GM19099 (cell line): Measurements from ENCODE around the gene TJP2.

Experiments used
- POLR2A ChIP-seq: IDR thresholded peaks from 3 replicates; pipeline ENCODE4 v1.6.1; 2011; ENCODE audit warnings: low read depth; ENCODE audit not compliant: insufficient read length; ENCODE audit errors: extremely low read depth

TJP2 gene

DNA sequence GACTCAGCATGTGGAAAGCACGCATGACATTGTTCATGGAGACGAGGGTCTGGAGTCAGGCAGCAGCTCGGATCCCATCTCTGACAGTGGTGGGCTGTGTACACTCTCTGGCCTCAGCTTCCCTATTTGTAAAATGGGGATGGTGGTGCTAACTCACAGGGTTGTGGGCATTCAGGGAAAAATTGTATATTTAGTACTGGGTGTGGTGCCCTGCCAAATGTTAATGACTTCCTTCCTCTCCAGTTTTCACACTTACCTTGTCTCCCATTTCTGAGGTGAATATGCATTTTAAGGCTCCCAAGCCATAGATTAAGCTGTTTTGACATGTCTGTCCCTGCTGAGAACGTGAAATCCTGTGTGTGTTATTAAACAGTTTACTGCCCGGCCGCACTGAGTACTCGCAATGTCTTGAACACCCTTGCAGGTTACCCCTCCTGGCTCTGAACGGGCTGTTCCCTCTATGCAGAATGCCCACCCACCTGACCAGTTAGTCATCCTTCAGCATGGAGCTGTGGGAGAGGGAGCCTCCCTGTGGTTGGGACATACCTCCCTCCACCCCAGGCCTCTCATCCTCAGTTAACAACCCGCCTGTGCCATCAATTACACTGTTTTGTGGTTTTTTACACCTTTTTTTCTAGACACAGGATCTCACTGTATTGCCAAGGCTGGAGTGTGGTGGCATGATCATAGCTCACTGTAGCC, 25.8 kb downstream of the TJP2 start:
- no peak for TF ChIP-seq POLR2A

- TF ChIP-seq POLR2A = no peak
Observed at GRCh38 chr9:69202556-69202955, 28.5 kb downstream of the TJP2 start.

DNA sequence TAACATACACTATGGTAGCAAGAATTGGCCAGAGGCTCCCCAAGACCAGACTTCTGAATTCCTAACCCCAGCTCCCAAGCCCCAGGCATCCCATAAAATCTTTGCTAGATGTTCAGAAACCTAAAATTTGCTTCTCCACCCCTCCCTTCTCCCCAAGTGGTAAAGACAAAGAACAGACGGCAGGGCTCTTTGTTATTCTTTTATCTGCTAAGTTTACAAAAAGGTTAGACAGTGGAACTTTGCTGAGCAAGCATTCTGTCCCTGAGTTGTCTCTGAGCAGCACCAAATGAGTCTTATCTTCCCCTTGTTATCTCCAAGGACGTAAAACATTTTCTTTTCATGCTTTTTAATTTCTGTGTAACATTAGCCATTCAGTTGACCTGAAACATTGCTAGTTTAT, 30.2 kb downstream of the TJP2 start:
- no peak for TF ChIP-seq POLR2A

GRCh38 chr9:69204849-69205248, 30.8 kb downstream of the TJP2 start:
- TF ChIP-seq POLR2A = no peak

- TF ChIP-seq POLR2A = no peak
Observed at GRCh38 chr9:69206047-69206446, 32.0 kb downstream of the TJP2 start.

- no peak for TF ChIP-seq POLR2A
Observed at GRCh38 chr9:69207503-69207902, 33.4 kb downstream of the TJP2 start.

- TF ChIP-seq POLR2A = no peak
Observed at GRCh38 chr9:69211424-69212036, 37.5 kb downstream of the TJP2 start.

- TF ChIP-seq POLR2A = no peak
Observed at GRCh38 chr9:69213647-69214046, 39.6 kb downstream of the TJP2 start.

- no peak for TF ChIP-seq POLR2A
Observed at GRCh38 chr9:69214939-69215338, 40.9 kb downstream of the TJP2 start.

- TF ChIP-seq POLR2A = no peak
Observed at GRCh38 chr9:69215774-69216485, 41.9 kb downstream of the TJP2 start.

- no peak for TF ChIP-seq POLR2A
Observed at GRCh38 chr9:69218166-69218565, 44.1 kb downstream of the TJP2 start.

DNA sequence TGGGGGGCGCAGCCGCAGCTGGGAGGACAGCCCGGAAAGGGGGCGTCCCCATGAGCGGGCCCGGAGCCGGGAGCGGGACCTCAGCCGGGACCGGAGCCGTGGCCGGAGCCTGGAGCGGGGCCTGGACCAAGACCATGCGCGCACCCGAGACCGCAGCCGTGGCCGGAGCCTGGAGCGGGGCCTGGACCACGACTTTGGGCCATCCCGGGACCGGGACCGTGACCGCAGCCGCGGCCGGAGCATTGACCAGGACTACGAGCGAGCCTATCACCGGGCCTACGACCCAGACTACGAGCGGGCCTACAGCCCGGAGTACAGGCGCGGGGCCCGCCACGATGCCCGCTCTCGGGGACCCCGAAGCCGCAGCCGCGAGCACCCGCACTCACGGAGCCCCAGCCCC, 47.0 kb downstream of the TJP2 start:
- TF ChIP-seq POLR2A = no peak

DNA sequence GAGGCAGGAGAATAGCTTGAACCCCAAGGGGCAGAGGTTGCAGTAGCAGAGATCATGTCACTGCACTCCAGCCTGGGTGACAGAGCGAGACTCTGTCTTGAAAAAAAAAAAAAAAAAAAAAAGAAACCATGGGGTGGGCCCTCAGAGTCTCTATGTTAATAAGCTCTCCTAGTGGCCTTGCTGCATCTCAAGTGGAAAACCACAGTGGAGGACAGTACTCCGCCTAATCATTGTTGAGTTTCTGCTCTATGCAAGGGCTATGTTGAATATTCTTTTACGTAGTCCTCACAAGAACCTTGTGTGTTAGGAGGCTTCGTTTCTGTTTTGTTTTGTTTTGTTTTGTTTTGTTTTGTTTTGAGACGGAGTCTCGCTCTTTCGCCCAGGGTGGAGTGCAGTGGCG, 48.9 kb downstream of the TJP2 start:
- TF ChIP-seq POLR2A = no peak

GRCh38 chr9:69223605-69224004, 49.5 kb downstream of the TJP2 start:
- no peak for TF ChIP-seq POLR2A

GRCh38 chr9:69229367-69229766, 55.3 kb downstream of the TJP2 start:
- no peak for TF ChIP-seq POLR2A

GRCh38 chr9:69232135-69232534, 58.1 kb downstream of the TJP2 start:
- no peak for TF ChIP-seq POLR2A
